GM13977 (cell line): ENCODE results near the gene GNAO1.

Source experiments
- DNase-seq: peaks from one replicate; pipeline ENCODE4 v3.0.0; 2012; ENCODE audit warnings: low spot score
- CTCF ChIP-seq: IDR thresholded peaks from 2 replicates; pipeline ENCODE4 v1.5.1; 2012; ENCODE audit warnings: mild to moderate bottlenecking, control low read depth; ENCODE audit not compliant: insufficient read depth; ENCODE audit errors: extremely low read depth, missing control alignments
- in situ Hi-C: fragments of 300-500 bp; cut with MboI; formaldehyde crosslinking; loops from one replicate; pipeline ENCODE4 v1.12.0; 2022; ENCODE audit warnings: low sequenced_read_pairs, low pct_unique_long_range_greater_than_20kb, mixed read lengths, inconsistent platforms; ENCODE audit not compliant: unreplicated experiment

GNAO1 gene

DNA sequence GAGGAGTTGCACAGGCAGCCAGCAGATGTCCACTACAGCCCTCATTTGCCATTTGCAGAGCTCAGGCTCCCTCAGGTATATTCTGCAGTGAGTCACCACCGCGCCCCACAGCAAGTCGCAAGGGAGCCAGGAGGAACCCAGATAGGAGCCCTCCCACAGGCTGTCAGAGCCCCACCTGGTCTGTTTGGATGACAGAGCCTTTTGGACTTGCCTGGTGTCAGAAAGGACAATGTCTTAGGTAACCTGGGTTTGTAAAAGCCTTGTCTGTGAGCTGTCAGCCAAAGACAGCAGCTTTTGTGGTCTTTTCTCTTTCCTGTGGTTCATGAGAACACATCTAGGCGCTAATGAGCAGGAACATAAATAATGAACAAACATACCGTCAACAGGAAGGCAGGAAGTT is 70.9 kb downstream of the GNAO1 start:
- no peak for DNase-seq
- in situ Hi-C loops: no loop called here
- TF ChIP-seq CTCF: no peak

DNA sequence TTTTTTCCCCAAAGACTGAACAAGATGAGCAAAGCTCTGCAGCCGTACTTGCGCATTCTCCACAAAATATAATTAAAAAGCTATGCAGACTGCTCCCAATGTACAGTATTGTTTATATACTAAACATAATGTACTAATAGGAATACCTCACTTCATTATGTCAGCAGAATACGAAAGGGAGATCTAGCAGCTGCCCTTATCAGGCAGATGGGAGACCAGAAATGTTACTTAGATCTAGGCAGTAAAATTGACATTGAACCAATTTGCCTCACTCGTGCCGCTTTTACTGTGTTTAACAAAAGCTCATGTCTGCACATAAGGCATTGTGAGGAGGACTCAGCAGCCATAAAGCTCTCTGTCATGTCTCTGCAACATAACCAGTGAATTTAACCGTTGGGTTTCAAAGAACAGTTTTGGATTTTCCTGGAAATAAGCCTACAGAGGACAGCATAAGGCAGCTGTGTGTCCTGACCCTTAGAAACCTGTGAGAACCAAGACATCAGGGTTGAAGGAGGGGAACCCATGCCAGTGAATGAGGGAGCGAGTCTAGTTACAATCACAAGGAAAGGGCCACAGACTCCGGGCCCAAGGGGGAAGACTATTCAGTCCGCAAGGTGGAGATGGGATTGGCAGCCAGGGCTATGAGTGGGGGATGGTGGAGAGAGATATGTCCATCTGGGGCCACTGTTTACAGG is 71.4 kb downstream of the GNAO1 start:
- in situ Hi-C loops: no loop called here
- TF ChIP-seq CTCF: no peak
- no peak for DNase-seq

DNA sequence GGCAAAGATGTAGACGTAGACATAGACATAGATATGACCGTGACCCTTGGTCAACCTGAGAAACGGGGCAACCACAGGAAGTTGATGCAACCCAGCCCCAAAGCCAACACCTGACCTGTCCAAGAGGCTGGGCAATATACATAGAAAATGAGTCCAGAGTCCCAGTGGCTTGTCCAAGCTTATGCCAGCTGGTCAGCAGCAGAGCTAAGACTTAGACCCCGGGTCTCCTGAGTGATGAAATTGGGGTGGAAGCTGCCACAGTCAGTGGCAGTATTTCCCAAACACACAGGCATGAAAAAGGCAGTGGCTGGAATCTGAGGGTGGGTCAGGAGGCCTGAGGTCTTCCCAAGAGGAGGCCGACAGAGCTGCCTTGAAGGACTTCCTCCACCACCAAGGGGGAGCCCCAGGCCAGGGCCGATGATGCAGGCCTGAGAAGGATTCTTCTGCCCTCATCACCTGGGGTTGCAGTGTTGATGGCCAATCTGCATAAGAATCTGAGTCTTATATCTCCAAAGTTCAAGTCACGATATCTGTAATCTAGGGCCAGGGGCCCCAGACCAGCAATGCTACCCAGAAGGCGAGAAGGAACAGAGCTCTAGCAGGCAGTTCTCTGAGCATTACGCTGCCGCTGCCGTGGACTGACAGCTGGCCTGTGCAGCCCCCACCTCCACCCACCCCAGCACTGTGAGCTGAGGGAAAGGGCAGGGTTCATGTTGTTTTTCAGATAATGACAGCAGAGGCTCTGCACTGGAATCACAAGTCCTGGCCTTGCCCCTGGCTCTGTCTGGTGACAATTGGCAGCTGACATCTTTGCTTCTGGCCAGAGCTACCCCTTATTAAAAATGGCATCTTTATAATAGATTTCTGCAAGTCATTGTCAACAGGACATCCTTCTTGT is 72.7 kb downstream of the GNAO1 start:
- no peak for DNase-seq
- in situ Hi-C loops: no loop called here
- TF ChIP-seq CTCF: no peak

GRCh38 chr16:56264609-56264972 is 73.3 kb downstream of the GNAO1 start:
- no peak for TF ChIP-seq CTCF
- in situ Hi-C loops: no loop called here
- DNase-seq: no peak

GRCh38 chr16:56265184-56265583 is 73.9 kb downstream of the GNAO1 start:
- in situ Hi-C loops: no loop called here
- DNase-seq: no peak
- no peak for TF ChIP-seq CTCF

DNA sequence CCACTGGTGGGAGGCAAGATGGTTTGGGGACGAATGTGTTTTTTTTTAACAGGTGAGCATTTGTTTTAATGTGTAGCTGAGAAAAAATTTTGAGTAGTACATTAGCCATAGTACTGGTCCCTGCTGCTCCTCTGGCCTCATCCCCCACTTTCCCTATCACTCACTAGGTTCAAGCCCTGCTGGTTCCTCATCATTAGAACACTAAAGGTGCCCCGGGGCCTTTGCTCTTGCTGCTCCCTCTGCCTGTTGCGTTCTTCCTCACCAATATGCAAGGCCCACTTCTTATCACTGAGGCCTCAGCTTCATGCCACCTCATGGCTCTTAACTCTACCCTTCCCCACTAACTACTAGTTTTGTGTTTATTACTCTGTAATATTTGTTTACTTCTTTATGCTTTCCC is 74.5 kb downstream of the GNAO1 start:
- no peak for TF ChIP-seq CTCF
- no peak for DNase-seq
- in situ Hi-C loops: no loop called here
